Upper lobe of left lung (tissue), 6 donors: ENCODE results near the gene PSMD1. TPM values are rescaled to one million over a fixed set of nuclear protein-coding genes. Genes with fewer than 3 reads are reported as not detected.

Source experiments
- ATAC-seq, 2 donors: fragments of 200-7000 bp; cut with Tn5 transposase; one replicate each; pipeline ENCODE4 v1.9.1; 2022; ENCODE audit warnings: mild to moderate bottlenecking in 2 of 2, moderate library complexity in 2 of 2; ENCODE audit not compliant: low FRiP score in 2 of 2
- DNase-seq, 2 donors: peaks; one replicate each; pipeline ENCODE4 v3.0.0-alpha.2; 2019 to 2020
- H3K27ac ChIP-seq, 4 donors: fragments of 200-600 bp; sonication (generic); one replicate each; pipeline ENCODE4 v1.5.1; 2016 to 2019
- H3K27me3 ChIP-seq, 4 donors: fragments of 200-600 bp; sonication (generic); one replicate each; pipeline ENCODE4 v1.5.1; 2017 to 2019
- H3K36me3 ChIP-seq, 4 donors: fragments of 200-600 bp; sonication (generic); one replicate each; pipeline ENCODE4 v1.5.1; 2016 to 2019
- H3K4me1 ChIP-seq, 4 donors: fragments of 200-600 bp; sonication (generic); one replicate each; pipeline ENCODE4 v1.5.1; 2018 to 2019
- H3K4me3 ChIP-seq, 4 donors: fragments of 200-600 bp; sonication (generic); one replicate each; pipeline ENCODE4 v1.5.1; 2017 to 2019; ENCODE audit warnings: mild to moderate bottlenecking in 2 of 4, moderate library complexity in 1 of 4
- H3K9me3 ChIP-seq, 4 donors: fragments of 200-600 bp; sonication (generic); one replicate each; pipeline ENCODE4 v1.5.1; 2018 to 2019
- CTCF ChIP-seq, 6 experiments: fragments of 450-650 bp in 4 of 6; fragments of 200-600 bp in 2 of 6; sonication (generic) in 2 of 6; IDR thresholded peaks; one replicate each; pipeline ENCODE4 v1.5.1; 2016 to 2019; ENCODE audit warnings: antibody characterized with exemption in 6 of 6
- EP300 ChIP-seq, 4 donors: sonication (generic); formaldehyde crosslinking; IDR thresholded peaks; one replicate each; pipeline ENCODE4 v1.5.1; 2017; ENCODE audit warnings: antibody characterized with exemption in 4 of 4, control low read depth in 2 of 4
- POLR2A ChIP-seq, 4 donors: fragments of 450-650 bp; IDR thresholded peaks; one replicate each; pipeline ENCODE4 v1.5.1; 2016 to 2017; ENCODE audit warnings: antibody characterized with exemption in 4 of 4, mild to moderate bottlenecking in 2 of 4
- POLR2AphosphoS5 ChIP-seq, 2 donors: sonication (generic); formaldehyde crosslinking; IDR thresholded peaks; one replicate each; pipeline ENCODE4 v1.5.1; 2017; ENCODE audit warnings: antibody characterized with exemption in 2 of 2
- WGBS, 2 donors: methylation state at CpG; one replicate each; pipeline ENCODE4 v1.1.5; 2017 to 2018; 5-methylcytosine and 5-hydroxymethylcytosine counted together
- total RNA-seq, 6 donors: library from RNA; depleted of rRNA in 4 of 6; stranded (reverse); fragments of >200 nt in 4 of 6; gene quantifications; one replicate each; pipeline versions ENCODE4 v1.1.0 to v1.2.1, GENCODE V29; 2016 to 2021
- donor health status: DM: no; HTN: no; CAD: no; lungs with moderate emphysema.
- donor health status: DM: no; HTN: yes; CAD: no; lungs with severe emphysema.

PSMD1 gene
- total RNA-seq, result 10 to 100 TPM; 24.6 to 68.1 (median 57.0) TPM

DNA sequence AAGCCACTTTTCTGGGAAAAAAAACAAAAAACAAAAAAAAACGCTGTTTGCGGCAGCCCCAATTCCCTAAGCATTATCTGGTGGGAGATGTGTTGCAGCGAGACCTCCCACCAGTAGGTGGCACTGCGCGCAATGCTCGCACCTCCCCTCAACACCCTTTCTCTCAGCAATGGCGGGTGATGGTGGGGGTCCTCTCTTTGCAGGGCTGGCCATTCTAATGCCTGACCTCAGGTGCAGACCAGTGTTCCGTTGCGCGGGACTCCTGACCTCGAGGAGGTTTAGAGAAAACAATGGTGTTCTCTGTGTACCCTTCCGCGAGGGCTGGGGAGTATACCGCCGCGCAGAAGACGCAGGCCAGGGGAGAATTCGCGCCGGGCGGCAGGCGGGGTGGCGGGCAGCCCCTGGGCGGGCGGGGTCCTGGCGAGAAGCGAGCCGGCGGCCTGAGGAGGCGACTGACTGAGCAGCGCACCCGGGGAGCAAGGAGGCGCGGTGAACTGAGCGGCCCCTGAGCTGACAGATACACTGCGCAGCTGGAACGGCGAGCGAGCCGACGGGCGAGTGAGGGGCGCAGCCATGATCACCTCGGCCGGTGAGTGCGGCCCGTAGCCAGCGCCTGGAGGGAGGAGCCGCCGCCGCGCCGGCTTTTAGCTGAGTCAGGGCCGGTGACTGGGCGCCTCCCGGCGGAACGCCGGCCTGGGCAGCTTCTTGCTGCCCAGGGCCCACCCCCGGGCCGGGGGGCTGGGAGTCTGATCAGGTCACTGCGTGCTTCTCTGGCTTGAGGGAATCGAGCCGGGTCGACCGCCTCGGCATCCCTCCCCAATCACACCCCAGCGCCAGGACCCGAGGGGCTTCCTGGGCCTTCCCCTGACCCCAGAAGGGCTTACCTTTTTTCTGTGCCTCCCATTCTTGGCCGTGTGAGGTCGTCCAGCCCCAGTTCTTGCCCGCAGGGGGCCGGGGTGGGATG is at the start of gene PSMD1:
Gene PSMD1, plus strand, starts transcription at position 415 of the 964 bp plus-strand sequence. Its CDS starts 159 bp downstream, at position 574.
- peak within 1 kb of the TSS; percentile 78 to 97 (median 95) for H3K4me3 ChIP-seq
- DNase-seq (peak; percentile 91 to 95), ATAC-seq (peak; percentile 96 to 97)
- H3K9me3 ChIP-seq, result no peaks in the 10 kb centered on the region
- H3K27me3 ChIP-seq, result no peaks in the 10 kb centered on the region
- H3K36me3 ChIP-seq, result peaks cover 0 to 5% (median 2%) of the 10 kb centered on the region in 4 donors
- TF ChIP-seq EP300 (IDR thresholded peaks at IDR 0.05) (no peak), POLR2AphosphoS5 (IDR thresholded peaks at IDR 0.05) (peak; percentile 35 to 79), POLR2A (IDR thresholded peaks at IDR 0.05) (peak in 1 of 4 donors; percentile 67), CTCF (IDR thresholded peaks at IDR 0.05) (peak; percentile 84 to 98 (median 90))
- H3K27ac ChIP-seq, result peak within 1 kb of the TSS; percentile 95 to 98 (median 96)
- H3K4me1 ChIP-seq, result peaks cover 22 to 53% (median 29%) of the 10 kb centered on the region in 4 donors
- WGBS, 2 donors, result 0% methylated on average over 17 to 19 of the region's 73 CpGs

DNA sequence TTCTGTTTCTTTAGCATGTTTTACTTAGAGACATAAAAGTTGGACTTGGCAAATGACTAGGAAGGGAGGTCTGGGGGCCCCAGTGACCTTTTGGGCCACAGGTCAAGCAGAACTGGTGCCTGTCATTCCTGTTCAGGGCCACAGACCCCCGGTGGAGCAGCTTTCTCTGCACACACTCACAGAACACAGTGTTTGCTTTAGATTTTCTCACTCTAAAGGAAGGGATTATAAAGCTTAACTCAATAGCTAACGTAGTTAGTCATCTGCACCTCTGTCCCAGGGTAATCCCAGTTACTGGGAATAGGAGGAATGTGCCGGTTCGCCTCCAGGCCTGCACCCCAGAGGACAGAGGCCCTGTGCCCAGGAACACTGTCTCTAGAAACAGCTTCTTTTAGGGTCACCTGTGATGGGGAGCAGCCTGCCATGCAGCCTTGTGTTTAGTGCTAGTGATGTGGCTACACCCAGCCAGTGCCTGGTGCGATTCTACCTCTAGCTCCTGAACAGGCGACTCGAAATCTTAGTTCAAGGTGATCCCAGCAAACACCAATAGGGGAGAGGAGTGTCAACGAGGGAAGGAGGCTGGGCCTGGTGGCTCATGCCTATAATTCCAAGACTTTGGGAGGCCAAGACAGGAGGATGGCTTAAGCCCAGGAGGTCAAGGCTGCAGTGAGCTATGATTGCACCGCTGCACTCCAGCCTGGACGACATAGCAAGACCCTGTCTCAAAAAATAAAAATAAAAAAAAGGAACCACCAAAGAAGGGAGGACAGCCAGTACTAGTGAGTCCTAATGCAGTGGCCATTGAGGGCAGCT is 49.2 kb upstream of the PSMD1 start:
- no peaks in the 10 kb centered on the region for H3K9me3 ChIP-seq
- DNase-seq (no peak), ATAC-seq (no peak)
- H3K27ac ChIP-seq, result no peak overlapping the region
- H3K4me1 ChIP-seq, result no peaks in the 10 kb centered on the region
- H3K27me3 ChIP-seq, result peaks cover 0 to 5% (median 0%) of the 10 kb centered on the region in 4 donors
- no peak for TF ChIP-seq EP300 (IDR thresholded peaks at IDR 0.05)
- no peaks in the 10 kb centered on the region for H3K36me3 ChIP-seq
- 68 to 74% methylated on average over 10 of the region's 10 CpGs for WGBS, 2 donors
- H3K4me3 ChIP-seq, result no peak overlapping the region

DNA sequence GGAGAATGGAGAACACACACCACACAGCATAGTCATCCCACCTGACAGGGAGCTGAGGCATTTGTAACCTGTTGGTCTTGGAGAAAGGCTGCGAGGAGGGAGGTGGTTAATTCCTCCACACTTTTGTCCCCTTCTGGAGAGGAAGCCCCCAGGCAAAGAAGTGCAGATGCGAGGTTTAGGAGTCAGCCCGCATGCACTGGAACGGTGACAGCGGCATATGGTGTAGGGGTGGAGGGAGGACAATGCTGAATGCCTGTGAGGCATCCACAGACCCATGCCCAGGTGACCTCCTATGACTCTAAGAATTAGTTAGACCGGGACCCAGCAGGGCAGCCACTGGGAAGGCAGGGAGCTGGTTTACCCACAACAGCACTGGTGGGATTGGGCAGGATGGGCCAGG is 48.5 kb upstream of the PSMD1 start:
- no peaks in the 10 kb centered on the region for H3K4me1 ChIP-seq
- H3K9me3 ChIP-seq, result no peaks in the 10 kb centered on the region
- ATAC-seq, result no peak
- TF ChIP-seq POLR2A (IDR thresholded peaks at IDR 0.05), result no peak
- TF ChIP-seq POLR2AphosphoS5 (IDR thresholded peaks at IDR 0.05), result no peak
- no peak for TF ChIP-seq EP300 (IDR thresholded peaks at IDR 0.05)
- TF ChIP-seq CTCF (IDR thresholded peaks at IDR 0.05), result no peak
- H3K4me3 ChIP-seq, result no peak overlapping the region
- no peak for DNase-seq
- no peaks in the 10 kb centered on the region for H3K27me3 ChIP-seq
- no peaks in the 10 kb centered on the region for H3K36me3 ChIP-seq
- 87 to 88% methylated on average over 6 of the region's 6 CpGs for WGBS, 2 donors
- no peak overlapping the region for H3K27ac ChIP-seq

- ATAC-seq, result no peak
- no peak for DNase-seq
- H3K27ac ChIP-seq, result no peak overlapping the region
- H3K9me3 ChIP-seq, result no peaks in the 10 kb centered on the region
- H3K27me3 ChIP-seq, result no peaks in the 10 kb centered on the region
- no peak overlapping the region for H3K4me3 ChIP-seq
- 61 to 65% methylated on average over 14 of the region's 14 CpGs for WGBS, 2 donors
- TF ChIP-seq CTCF (IDR thresholded peaks at IDR 0.05), result no peak
- TF ChIP-seq EP300 (IDR thresholded peaks at IDR 0.05), result no peak
- no peaks in the 10 kb centered on the region for H3K36me3 ChIP-seq
- H3K4me1 ChIP-seq, result no peaks in the 10 kb centered on the region
Measured at GRCh38 chr2:231009236-231009919, 47.3 kb upstream of the PSMD1 start.
